Activated naive CD8-positive, alpha-beta T cell treated with anti-CD3 and anti-CD28 coated beads, Interleukin-2, amount 10 ng/mL, durations not matched to agents 7 days and 5 days (primary cell): ENCODE measurements around the gene NCOA7. TPM values are rescaled to one million over a fixed set of nuclear protein-coding genes. Genes with fewer than 3 reads are reported as not detected.
A peak's percentile ranks its signal among the peaks of the same experiment; 100 is the strongest.
"Not testable (repeated sequence)": the region's sequence is repeated elsewhere in the genome, so short reads cannot be mapped to it uniquely, and the experiment has no call there.

Source experiments
- ATAC-seq: fragments of 150-1000 bp; cut with Tn5 transposase; one replicate; pipeline ENCODE4 v1.10.0; 2021; ENCODE audit warnings: low read depth, moderate library complexity
- POLR2A ChIA-PET: fragments of 350-600 bp; sonication (Branson Sonifier 250); formaldehyde crosslinking; loops from one replicate; lab custom pipeline; 2021; ENCODE audit warnings: antibody characterized with exemption; lab: Charles Lee
- DNase-seq: peaks from one replicate; pipeline ENCODE4 v3.0.0; 2021
- H3K27ac Mint-ChIP-seq: one replicate; pipeline ENCODE4 v1.8.0; 2022; ENCODE audit warnings: mild to moderate bottlenecking, mixed read lengths
- H3K27me3 Mint-ChIP-seq: one replicate; pipeline ENCODE4 v1.8.0; 2022; ENCODE audit warnings: mild to moderate bottlenecking, moderate library complexity, mixed read lengths
- H3K36me3 Mint-ChIP-seq: one replicate; pipeline ENCODE4 v1.8.0; 2021; ENCODE audit warnings: mild to moderate bottlenecking, mixed read lengths
- H3K4me1 Mint-ChIP-seq: one replicate; pipeline ENCODE4 v1.8.0; 2021; ENCODE audit warnings: mixed read lengths
- H3K4me3 Mint-ChIP-seq: one replicate; pipeline ENCODE4 v1.8.0; 2022; ENCODE audit warnings: mild to moderate bottlenecking, moderate library complexity, mixed read lengths
- H3K9me3 Mint-ChIP-seq: one replicate; pipeline ENCODE4 v1.8.0; 2021; ENCODE audit warnings: mixed read lengths
- total RNA-seq, 2 experiments: library from RNA; stranded (reverse); gene quantifications; one replicate each; pipeline ENCODE4 v1.2.3, GENCODE V29; 2021

Gene NCOA7
- total RNA-seq, 2 experiments from 2014 or later = 51.1 to 58.6 TPM

DNA sequence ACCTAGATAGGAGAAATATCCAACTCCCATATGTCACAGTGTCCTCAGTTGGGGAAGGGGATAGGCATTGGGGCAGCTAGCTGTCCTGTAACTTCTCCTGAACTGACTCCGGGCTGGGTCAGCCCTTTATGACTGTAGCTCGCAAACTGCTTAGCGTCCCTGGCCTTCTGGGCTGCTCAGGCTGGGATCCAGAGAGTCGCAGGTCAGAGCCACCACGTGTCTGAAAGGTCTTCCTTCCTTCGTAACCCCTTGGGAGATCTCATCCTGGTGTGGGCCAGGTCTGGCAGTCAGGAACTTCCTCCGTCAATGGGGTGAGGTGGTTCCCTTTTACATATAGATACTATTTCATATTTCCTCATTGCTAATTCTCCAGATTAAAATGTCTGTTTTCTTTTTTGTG lies 137.0 kb downstream of the NCOA7 start:
- ATAC-seq = no peak
- POLR2A ChIA-PET = no interaction called here
- peaks cover 54% of the 10 kb centered on the region for H3K36me3 Mint-ChIP-seq
- H3K4me1 Mint-ChIP-seq = peaks cover 42% of the 10 kb centered on the region
- peak overlapping the region; percentile 1 for H3K27ac Mint-ChIP-seq
- H3K27me3 Mint-ChIP-seq = no peaks in the 10 kb centered on the region
- no peaks in the 10 kb centered on the region for H3K9me3 Mint-ChIP-seq
- DNase-seq = no peak
- H3K4me3 Mint-ChIP-seq = no peak overlapping the region

DNA sequence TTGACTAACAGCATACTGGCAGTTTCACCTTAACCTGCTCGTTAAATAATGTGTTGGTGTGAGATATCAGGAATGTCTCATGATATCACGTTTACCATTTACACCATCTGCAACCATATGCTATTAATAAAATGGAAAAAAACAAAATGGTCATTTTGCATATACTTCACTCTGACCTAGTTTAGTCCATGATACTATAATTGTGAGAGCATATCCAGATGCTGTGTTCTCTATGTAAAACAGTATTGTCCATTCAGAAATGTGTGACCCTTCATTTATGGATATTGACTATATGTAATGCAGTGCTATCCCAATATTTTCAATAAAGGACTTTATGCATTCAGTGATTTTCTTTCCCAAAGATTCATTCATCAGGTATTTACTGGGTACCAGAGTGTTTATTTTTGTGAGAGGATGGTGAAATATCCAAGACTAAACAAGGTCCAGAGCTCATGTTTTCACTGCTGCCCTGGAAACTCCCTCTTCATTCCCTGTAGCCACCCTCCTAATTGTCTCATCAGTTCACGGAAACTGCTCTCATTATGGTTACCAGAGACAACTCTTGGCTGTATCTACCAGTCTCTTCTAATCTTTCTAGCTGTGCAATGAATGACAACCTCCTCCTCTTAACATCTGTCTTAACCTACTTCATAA lies 140.1 kb downstream of the NCOA7 start:
- Mint-ChIP-seq H3K36me3 (peaks cover 33% of the 10 kb centered on the region), H3K9me3 (no peaks in the 10 kb centered on the region), H3K4me3 (no peak overlapping the region), H3K27me3 (peaks cover 5% of the 10 kb centered on the region), H3K27ac (no peak overlapping the region), H3K4me1 (peaks cover 20% of the 10 kb centered on the region)
- POLR2A ChIA-PET = no interaction called here
- DNase-seq (no peak), ATAC-seq (no peak)

DNA sequence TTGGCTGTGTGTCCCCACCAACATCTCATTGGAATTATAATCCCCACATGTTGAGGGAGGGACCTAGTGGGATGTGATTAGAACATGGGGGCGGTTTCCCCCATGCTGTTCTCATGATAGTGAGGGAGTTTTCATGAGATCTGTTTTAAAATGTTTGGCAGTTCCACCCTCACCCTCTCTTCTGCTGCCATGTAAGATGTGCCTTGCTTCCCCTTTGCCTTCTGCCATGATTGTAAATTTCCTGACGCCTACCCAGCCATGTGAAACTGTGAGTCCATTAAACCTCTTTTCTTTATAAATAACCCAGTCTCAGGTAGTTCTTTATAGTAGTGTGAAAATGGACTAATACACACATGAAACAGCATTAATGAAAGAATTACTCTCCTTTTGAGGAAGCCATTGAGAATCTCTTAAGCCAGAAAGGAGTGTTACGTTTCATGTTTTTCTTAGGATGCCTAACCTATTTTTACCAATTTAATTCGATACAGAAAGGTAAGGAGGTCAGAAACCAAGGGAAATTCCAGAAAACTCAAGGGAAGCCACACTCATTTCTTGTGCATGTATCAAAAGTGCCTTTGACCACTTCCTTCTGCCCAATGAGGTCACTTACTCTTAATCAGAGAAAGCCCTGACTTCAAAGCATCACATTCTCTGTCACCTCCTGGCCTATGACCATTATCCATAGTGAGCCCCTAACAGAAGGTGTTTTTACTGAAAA lies 141.1 kb downstream of the NCOA7 start:
- ATAC-seq = no peak
- peak overlapping the region; percentile 27 for H3K27ac Mint-ChIP-seq

DNA sequence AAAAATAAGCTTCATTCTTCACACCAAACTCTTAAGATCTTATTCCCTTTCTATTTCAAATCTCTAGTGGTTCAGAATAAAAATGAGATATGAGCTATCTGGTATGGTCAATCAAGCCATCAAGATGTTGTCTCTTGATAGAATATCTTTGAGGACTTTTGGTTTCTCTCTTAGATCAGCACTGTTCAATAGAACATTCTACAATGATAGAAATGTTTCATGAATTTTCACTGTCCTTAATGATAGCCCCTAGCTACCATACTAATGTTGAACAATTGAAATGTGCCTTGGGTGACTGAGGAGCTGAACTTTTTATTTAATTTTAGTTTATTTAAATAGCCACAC lies 141.7 kb downstream of the NCOA7 start:
- ATAC-seq = no peak

More for the DNA sequence above, 141.1 kb downstream of the NCOA7 start:
- POLR2A ChIA-PET = interaction anchor here (0.6 to 1.1 kb wide), 2 partner anchors 8 to 142 kb away, joined by 3 read pairs; no protein-coding TSS in a partner anchor
- H3K27me3 Mint-ChIP-seq = peaks cover 5% of the 10 kb centered on the region
- no peaks in the 10 kb centered on the region for H3K9me3 Mint-ChIP-seq
- no peak overlapping the region for H3K4me3 Mint-ChIP-seq
- H3K36me3 Mint-ChIP-seq = peaks cover 33% of the 10 kb centered on the region
- no peak for DNase-seq
- H3K4me1 Mint-ChIP-seq = peaks cover 15% of the 10 kb centered on the region

DNA sequence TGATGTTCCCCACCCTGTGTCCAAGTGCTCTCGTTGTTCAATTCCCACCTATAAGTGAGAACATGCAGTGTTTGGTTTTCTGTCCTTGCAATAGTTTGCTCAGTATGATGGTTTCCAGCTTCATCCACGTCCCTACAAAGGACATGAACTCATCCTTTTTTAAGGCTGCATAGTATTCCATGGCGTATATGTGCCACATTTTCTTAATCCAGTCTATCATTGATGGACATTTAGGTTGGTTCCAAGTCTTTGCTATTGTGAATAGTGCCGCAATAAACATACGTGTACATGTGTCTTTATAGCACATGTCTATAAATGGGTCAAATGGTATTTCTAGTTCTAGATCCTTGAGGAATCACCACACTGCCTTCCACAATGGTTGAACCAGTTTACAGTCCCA lies 144.8 kb downstream of the NCOA7 start:
- Mint-ChIP-seq H3K4me1 (peaks cover 15% of the 10 kb centered on the region), H3K27me3 (peaks cover 22% of the 10 kb centered on the region), H3K36me3 (peaks cover 18% of the 10 kb centered on the region)
- POLR2A ChIA-PET, H3K27ac Mint-ChIP-seq, H3K9me3 Mint-ChIP-seq, DNase-seq, H3K4me3 Mint-ChIP-seq, ATAC-seq: not testable (repeated sequence)

More for the DNA sequence above, 141.7 kb downstream of the NCOA7 start:
- H3K4me3 Mint-ChIP-seq = no peak overlapping the region
- peaks cover 33% of the 10 kb centered on the region for H3K36me3 Mint-ChIP-seq
- no peak overlapping the region for H3K27ac Mint-ChIP-seq
- H3K9me3 Mint-ChIP-seq = no peaks in the 10 kb centered on the region
- no peak for DNase-seq
- H3K4me1 Mint-ChIP-seq = peaks cover 15% of the 10 kb centered on the region
- POLR2A ChIA-PET = interaction anchor here (0.6 to 1.1 kb wide), 2 partner anchors 9 to 142 kb away, joined by 3 read pairs; no protein-coding TSS in a partner anchor
- H3K27me3 Mint-ChIP-seq = peaks cover 5% of the 10 kb centered on the region

DNA sequence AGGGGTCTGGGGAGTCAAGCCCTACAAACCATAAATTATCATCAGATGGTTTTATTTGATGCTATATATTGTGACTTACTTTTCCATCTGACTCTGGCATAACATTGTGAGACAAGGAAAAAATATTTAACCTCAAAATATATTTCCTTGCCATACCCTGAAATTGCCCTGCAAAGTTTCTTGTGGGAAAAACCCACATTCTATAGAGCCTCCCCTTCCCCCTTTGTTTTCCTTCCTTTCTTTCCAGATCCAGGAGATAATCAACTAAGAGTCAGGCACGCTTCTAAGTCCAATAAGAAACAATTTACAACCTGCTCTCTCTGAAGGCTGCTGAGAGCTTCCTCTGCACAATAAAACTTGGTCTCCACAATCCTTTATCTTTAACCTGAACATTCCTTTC lies 148.3 kb downstream of the NCOA7 start:
- no peak for DNase-seq
- Mint-ChIP-seq H3K27ac (no peak overlapping the region), H3K4me3 (no peak overlapping the region), H3K27me3 (peaks cover 35% of the 10 kb centered on the region), H3K36me3 (no peaks in the 10 kb centered on the region), H3K9me3 (no peaks in the 10 kb centered on the region), H3K4me1 (peaks cover 3% of the 10 kb centered on the region)
- ATAC-seq = no peak
- POLR2A ChIA-PET = no interaction called here

DNA sequence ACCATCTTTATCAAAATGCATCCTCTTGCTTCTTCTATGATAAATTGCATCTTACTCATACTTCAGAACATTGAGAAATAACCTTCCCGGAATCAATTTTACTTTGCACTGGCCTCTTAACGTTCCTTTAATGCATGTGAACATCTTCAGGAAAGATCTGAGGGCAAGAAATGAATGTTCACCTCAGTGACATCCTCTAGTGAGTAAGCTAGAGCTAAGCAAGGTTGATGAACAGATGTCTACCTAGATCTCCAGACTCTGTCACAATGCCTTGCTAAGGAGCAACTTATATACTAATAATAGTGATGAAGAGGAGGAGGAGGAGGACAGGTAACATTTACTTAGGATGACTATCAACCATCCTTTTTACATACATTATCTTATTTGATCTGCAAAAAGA lies 149.0 kb downstream of the NCOA7 start:
- ATAC-seq (no peak), DNase-seq (no peak)
- H3K4me3 Mint-ChIP-seq = no peak overlapping the region
- peaks cover 3% of the 10 kb centered on the region for H3K4me1 Mint-ChIP-seq
- no peaks in the 10 kb centered on the region for H3K36me3 Mint-ChIP-seq
- POLR2A ChIA-PET = no interaction called here
- no peak overlapping the region for H3K27ac Mint-ChIP-seq
- H3K27me3 Mint-ChIP-seq = peaks cover 34% of the 10 kb centered on the region
- H3K9me3 Mint-ChIP-seq = no peaks in the 10 kb centered on the region

DNA sequence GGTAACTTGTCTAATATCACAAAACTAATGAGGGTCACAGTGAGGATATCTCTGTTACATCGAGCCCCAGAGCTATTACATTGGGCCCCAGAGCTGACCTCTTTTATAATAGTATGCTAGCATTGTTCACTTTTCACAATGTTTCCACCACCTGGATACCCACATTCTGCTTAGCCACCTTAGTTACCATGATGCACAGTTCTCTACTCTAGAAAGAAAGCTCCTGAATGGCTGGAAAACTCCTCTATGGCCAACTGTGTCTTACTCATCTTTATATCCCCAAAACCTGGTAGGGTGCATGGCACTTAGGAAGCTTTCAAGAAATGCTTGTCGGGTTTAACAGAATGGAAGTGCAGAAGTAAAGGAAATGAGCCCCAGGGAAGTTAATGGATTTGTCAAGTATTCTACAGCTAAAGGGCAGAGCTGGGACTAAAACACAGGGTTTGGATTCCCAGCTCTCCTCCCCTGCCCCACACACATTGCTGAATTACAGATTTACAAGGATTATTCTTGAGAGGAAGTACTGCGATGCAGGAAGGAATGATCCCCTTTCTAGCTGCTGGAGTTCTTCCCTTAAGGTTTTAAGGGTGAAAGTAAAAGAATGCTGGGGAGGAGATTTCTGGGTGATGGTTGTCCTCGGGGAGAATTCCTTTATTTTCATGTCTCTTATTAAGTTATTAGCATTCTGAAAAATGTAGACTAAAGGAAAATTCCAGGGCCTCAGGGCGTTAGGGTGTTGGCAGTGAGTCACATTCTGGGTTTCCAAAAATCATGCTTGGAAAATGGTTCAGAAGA lies 149.7 kb downstream of the NCOA7 start:
- ATAC-seq = no peak
- Mint-ChIP-seq H3K9me3 (no peaks in the 10 kb centered on the region), H3K4me3 (no peak overlapping the region), H3K4me1 (peaks cover 3% of the 10 kb centered on the region), H3K27ac (no peak overlapping the region), H3K27me3 (peaks cover 33% of the 10 kb centered on the region), H3K36me3 (no peaks in the 10 kb centered on the region)
- no peak for DNase-seq
- POLR2A ChIA-PET = no interaction called here

DNA sequence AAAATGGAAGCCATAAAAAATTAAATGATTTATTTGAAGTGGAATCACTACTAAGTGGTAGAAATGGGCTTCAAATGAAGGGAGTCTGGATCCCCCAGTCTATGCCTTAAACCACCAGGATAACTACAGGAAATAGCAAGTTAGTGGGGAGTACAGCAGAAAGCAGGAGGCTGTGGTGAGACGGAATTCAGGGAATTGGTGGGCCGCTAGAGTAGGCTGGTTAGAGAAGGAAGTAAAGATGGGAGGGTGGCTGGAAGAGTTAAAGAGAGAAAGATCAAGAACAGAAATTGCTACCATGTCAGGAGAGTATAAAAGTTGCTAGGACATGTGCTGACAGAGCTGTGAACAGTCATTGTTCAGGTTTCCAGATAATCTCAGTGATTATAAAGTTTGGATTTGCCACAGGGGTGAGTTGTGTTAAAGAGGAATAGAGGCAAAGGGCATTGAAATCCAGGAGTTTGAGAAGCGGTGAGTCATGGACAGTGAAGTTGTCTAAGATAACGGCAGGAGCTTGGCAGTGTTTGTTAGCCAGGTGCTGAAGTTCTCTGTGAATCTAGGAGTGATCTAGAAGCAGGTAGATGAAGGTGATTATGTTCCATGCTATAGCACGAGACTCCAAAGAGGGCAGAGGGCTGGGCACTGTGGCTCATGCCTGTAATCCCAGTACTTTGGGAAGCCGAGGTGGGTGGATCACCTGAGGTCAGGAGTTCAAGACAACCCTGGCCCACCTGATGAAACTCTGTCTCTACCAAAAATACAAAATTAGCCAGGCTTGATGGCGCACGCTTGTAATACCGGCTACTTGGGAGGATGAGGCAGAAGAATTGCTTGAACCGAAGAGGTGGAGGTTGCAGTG lies 152.1 kb downstream of the NCOA7 start:
- no peaks in the 10 kb centered on the region for H3K36me3 Mint-ChIP-seq
- H3K9me3 Mint-ChIP-seq = no peaks in the 10 kb centered on the region
- H3K27me3 Mint-ChIP-seq = peaks cover 28% of the 10 kb centered on the region
- peaks cover 3% of the 10 kb centered on the region for H3K4me1 Mint-ChIP-seq
- H3K4me3 Mint-ChIP-seq = no peak overlapping the region
- no peak for DNase-seq
- ATAC-seq = no peak
- no peak overlapping the region for H3K27ac Mint-ChIP-seq
- POLR2A ChIA-PET = no interaction called here

DNA sequence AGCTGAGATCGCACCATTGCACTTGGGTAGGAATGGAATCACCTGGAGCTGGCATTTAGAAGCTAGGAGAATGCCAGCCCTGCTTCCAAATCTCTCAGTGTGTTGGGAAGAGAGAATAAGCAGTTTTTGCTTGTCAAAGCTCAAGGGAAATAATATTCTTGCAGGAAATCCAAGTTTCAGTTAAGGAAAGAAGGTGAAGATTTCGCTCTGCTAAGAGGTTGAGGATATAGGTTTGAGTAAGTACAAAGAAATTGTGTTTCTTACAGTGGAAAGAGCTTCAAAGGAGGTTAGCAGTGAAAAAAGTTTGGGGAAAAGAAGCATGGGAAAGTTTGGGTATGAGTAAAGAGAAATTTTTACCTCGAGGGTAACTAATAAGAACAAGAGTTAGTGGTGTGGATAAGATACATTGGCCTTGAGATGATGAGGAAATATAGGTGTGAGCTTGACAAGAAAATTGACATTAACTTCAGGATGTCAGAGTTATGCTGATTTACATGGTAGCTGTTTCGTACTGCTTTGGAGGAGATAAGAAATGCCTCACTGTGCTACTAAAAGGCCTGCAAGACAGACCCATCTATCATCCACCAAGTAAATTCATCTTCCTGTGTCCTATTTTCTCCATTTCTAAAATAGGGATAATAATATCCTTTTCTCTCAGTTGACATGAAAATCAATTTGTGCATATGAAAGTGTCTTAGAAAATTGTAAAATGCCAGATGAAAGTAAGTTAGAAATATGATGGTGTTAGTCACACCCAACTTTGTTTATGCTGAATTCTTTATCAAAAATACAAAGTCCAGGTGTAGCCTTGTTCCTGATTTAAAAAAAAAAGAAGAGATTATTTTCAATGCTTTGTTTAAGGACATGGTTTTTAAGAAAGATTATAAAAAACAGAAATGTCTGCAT lies 153.0 kb downstream of the NCOA7 start:
- H3K36me3 Mint-ChIP-seq = no peaks in the 10 kb centered on the region
- H3K9me3 Mint-ChIP-seq = no peaks in the 10 kb centered on the region
- DNase-seq (no peak), ATAC-seq (no peak)
- H3K27ac Mint-ChIP-seq = no peak overlapping the region
- H3K4me3 Mint-ChIP-seq = no peak overlapping the region
- POLR2A ChIA-PET = no interaction called here
- H3K27me3 Mint-ChIP-seq = peaks cover 28% of the 10 kb centered on the region
- H3K4me1 Mint-ChIP-seq = peaks cover 3% of the 10 kb centered on the region

DNA sequence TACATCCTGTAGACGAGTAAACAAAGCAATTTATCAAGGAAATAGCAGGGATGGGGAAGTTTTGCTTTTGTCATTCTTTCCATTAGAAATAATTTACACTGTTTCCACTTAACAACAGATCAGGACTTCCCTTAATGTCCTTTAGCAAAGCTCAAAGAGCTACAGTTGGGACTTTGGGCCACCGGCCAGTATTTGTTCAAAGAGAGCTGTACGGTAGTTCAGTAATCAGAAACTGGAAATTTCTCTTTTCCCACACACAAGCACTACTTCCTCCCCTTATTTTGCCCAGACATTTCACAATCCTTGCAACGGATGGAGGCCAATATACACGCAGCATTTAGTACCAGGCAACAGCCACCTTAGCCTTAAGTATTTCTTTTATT lies 153.7 kb downstream of the NCOA7 start:
- H3K27ac Mint-ChIP-seq = no peak overlapping the region
- DNase-seq (no peak), ATAC-seq (no peak)
- no peaks in the 10 kb centered on the region for H3K36me3 Mint-ChIP-seq
- peaks cover 3% of the 10 kb centered on the region for H3K4me1 Mint-ChIP-seq
- no peak overlapping the region for H3K4me3 Mint-ChIP-seq
- peaks cover 23% of the 10 kb centered on the region for H3K27me3 Mint-ChIP-seq
- H3K9me3 Mint-ChIP-seq = no peaks in the 10 kb centered on the region
- POLR2A ChIA-PET = no interaction called here

DNA sequence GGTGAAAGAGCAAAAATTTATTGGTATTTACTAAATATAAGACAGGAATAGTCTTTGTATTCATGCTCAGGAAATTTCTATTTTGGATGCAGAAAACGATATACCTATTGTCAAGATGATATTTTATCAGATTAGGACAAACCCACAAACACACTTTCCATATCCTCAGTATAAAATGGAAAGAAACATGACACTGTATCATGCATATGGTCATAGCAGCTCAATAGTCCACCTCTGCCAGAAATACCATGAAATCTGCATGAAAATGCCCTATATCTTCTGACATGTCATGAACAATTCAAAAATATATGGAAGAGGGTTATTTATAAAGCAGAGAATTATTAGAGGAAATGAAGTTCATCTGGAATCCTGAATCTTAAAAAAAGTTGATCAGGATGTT lies 154.1 kb downstream of the NCOA7 start:
- Mint-ChIP-seq H3K27ac (no peak overlapping the region), H3K27me3 (peaks cover 18% of the 10 kb centered on the region), H3K9me3 (no peaks in the 10 kb centered on the region), H3K4me3 (no peak overlapping the region), H3K4me1 (peaks cover 3% of the 10 kb centered on the region), H3K36me3 (no peaks in the 10 kb centered on the region)
- ATAC-seq = no peak
- DNase-seq = no peak
- POLR2A ChIA-PET = no interaction called here
